Neuronal stem cell (in vitro differentiated cells): ENCODE results near the gene NSD1.

Source experiments
- DNase-seq: peaks from one replicate; pipeline ENCODE4 v3.0.0-alpha.2; 2013; ENCODE audit warnings: low spot score
- H2AFZ ChIP-seq: one replicate; pipeline ENCODE4 v1.6.1; 2013; ENCODE audit warnings: mild to moderate bottlenecking, low read length, inconsistent platforms
- H2AK5ac ChIP-seq: 2 replicates; pipeline ENCODE4 v1.6.1; 2013; ENCODE audit warnings: low read depth, mild to moderate bottlenecking, inconsistent platforms, low read length, moderate library complexity, mixed read lengths
- H2BK120ac ChIP-seq: 2 replicates; pipeline ENCODE4 v1.6.1; 2013; ENCODE audit warnings: low read depth, mild to moderate bottlenecking, inconsistent platforms, low read length, moderate library complexity, mixed read lengths
- H2BK12ac ChIP-seq: one replicate; pipeline ENCODE4 v1.6.1; 2013; ENCODE audit warnings: low read length, inconsistent platforms
- H2BK15ac ChIP-seq: 2 replicates; pipeline ENCODE4 v1.6.1; 2013; ENCODE audit warnings: mild to moderate bottlenecking, low read length, inconsistent platforms, mixed read lengths
- H2BK5ac ChIP-seq: one replicate; pipeline ENCODE4 v1.6.1; 2013; ENCODE audit warnings: inconsistent platforms, mild to moderate bottlenecking, low read length, moderate library complexity
- H3K14ac ChIP-seq: one replicate; pipeline ENCODE4 v1.6.1; 2013; ENCODE audit warnings: low read length, inconsistent platforms
- H3K18ac ChIP-seq: 2 replicates; pipeline ENCODE4 v1.6.1; 2013; ENCODE audit warnings: low read length, inconsistent platforms
- H3K23ac ChIP-seq: 2 replicates; pipeline ENCODE4 v1.6.1; 2013; ENCODE audit warnings: low read depth, mild to moderate bottlenecking, mixed read lengths, low read length, inconsistent platforms; ENCODE audit not compliant: poor library complexity
- H3K27ac ChIP-seq: replicated peaks from 3 replicates; pipeline ENCODE4 v1.5.1; 2013; ENCODE audit warnings: low read length, inconsistent platforms
- H3K27me3 ChIP-seq, 3 experiments: 2 replicates each; pipeline ENCODE4 v1.6.1; 2013; ENCODE audit warnings: low read length in 3 of 3, mild to moderate bottlenecking in 2 of 3, inconsistent platforms in 1 of 3, low read depth in 1 of 3, mixed read lengths in 1 of 3, moderate library complexity in 1 of 3; ENCODE audit not compliant: control insufficient read depth in 3 of 3, insufficient read depth in 3 of 3
- H3K36me3 ChIP-seq, 2 donors: replicated peaks in 1 of 2; 2 replicates each; pipeline ENCODE4 v1.6.1; 2013; ENCODE audit warnings: low read length in 2 of 2; ENCODE audit not compliant: control insufficient read depth in 2 of 2, insufficient read depth in 2 of 2
- H3K4ac ChIP-seq: 2 replicates; pipeline ENCODE4 v1.6.1; 2013; ENCODE audit warnings: inconsistent platforms, mild to moderate bottlenecking, low read length, moderate library complexity
- H3K4me1 ChIP-seq, 2 donors: 1 replicate in 1 of 2; 2 replicates in 1 of 2; pipeline ENCODE4 v1.6.1; 2013; ENCODE audit warnings: low read length in 2 of 2, low read depth in 1 of 2; ENCODE audit not compliant: control insufficient read depth in 2 of 2, insufficient read depth in 1 of 2
- H3K4me2 ChIP-seq: one replicate; pipeline ENCODE4 v1.6.1; 2013; ENCODE audit warnings: mild to moderate bottlenecking, low read length, inconsistent platforms; ENCODE audit not compliant: insufficient read depth, poor library complexity, severe bottlenecking
- H3K4me3 ChIP-seq, 2 donors: 2 replicates each; pipeline ENCODE4 v1.5.1; 2013; ENCODE audit warnings: low read length in 2 of 2, mild to moderate bottlenecking in 2 of 2, inconsistent platforms in 1 of 2, moderate library complexity in 1 of 2
- H3K79me1 ChIP-seq: one replicate; pipeline ENCODE4 v1.6.1; 2013; ENCODE audit warnings: low read depth, mild to moderate bottlenecking, inconsistent platforms, low read length, moderate library complexity
- H3K9ac ChIP-seq: one replicate; pipeline ENCODE4 v1.6.1; 2013; ENCODE audit warnings: mild to moderate bottlenecking, low read depth, low read length, inconsistent platforms; ENCODE audit not compliant: poor library complexity
- H3K9me3 ChIP-seq, 2 donors: replicated peaks in 1 of 2; 2 replicates each; pipeline versions ENCODE3 to v1.6.1; 2013; ENCODE audit warnings: low read length in 2 of 2, mild to moderate bottlenecking in 2 of 2, inconsistent platforms in 1 of 2, low read depth in 1 of 2, mixed read lengths in 1 of 2, moderate library complexity in 1 of 2; ENCODE audit not compliant: control insufficient read depth in 2 of 2, insufficient read depth in 1 of 2
- H4K8ac ChIP-seq: one replicate; pipeline ENCODE4 v1.6.1; 2013; ENCODE audit warnings: low read depth, mild to moderate bottlenecking, inconsistent platforms, low read length, moderate library complexity
- H4K91ac ChIP-seq: one replicate; pipeline ENCODE4 v1.6.1; 2013; ENCODE audit warnings: low read length, low read depth, mild to moderate bottlenecking, inconsistent platforms; ENCODE audit not compliant: poor library complexity
- WGBS, 2 donors: extraction: QIAGEN DNeasy Blood & Tissue Kit; methylation state at CpG; one replicate each; pipeline ENCODE4 v1.1.7; 2013; ENCODE audit warnings: missing lambda C conversion rate in 2 of 2, mixed read lengths in 1 of 2; ENCODE audit not compliant: insufficient read length in 2 of 2, insufficient replicate concordance in 1 of 2; ENCODE audit errors: extremely low coverage in 2 of 2; 5-methylcytosine and 5-hydroxymethylcytosine counted together

Gene NSD1

DNA sequence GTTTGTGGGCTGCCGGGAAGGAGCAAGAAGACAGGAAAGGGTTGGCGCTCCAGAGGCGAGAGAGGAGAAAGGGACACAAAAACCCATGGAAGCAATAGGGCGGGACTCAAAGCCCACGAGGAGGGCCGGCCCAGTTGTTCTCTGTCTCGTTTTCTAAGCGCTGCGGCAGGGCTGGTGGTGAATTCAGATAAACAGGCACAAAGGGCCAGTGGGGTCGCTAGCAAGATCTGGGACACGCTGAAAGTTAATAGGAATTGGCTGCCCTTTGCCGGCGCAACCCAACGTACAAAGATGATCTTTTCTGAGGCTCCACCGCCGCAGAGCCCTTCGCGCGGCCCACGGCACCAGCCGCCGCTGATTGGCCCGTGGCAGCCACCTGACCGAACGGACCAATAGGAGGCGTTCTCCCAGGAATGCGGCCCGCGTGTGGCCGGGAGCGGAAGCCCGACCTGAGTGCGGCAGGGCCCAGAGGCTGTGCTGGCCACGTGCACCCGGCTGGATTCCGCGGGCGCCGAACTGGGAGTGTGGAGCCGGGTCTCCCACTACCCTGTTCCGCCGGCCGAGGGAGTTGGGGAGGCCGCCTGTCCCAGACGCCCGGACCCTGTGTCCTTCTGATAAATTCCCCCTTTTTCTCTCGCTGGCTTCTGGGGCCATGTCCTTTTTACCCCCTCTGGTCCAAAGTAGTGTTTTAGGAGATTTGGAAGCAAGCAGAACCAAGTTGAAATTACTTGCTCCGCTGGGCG is 16.8 kb upstream of the NSD1 start:
- H4K91ac ChIP-seq = no peak overlapping the region
- H3K18ac ChIP-seq = peak overlapping the region; percentile 89
- H2AFZ ChIP-seq = peak overlapping the region; percentile 66
- H3K4ac ChIP-seq = no peak overlapping the region
- no CpG with 5 or more reads among the region's 49 CpGs for whole genome bisulfite sequencing, 2 donors
- H3K27ac ChIP-seq = peak overlapping the region; percentile 37
- peak; percentile 35 for DNase-seq
- H3K36me3 ChIP-seq = peaks cover 0 to 2% of the 10 kb centered on the region in 2 donors
- no peak overlapping the region for H3K4me3 ChIP-seq
- peaks cover 0 to 5% of the 10 kb centered on the region in 2 donors for H3K4me1 ChIP-seq
- no peak overlapping the region for H2BK5ac ChIP-seq
- H3K4me2 ChIP-seq = no peak overlapping the region
- H2BK120ac ChIP-seq = no peak overlapping the region
- H2BK12ac ChIP-seq = no peak overlapping the region
- peak overlapping the region; percentile 10 for H3K23ac ChIP-seq
- H3K27me3 ChIP-seq = peaks cover 0 to 3% (median 0%) of the 10 kb centered on the region in 3 experiments
- H3K9me3 ChIP-seq = peaks cover 0 to 2% of the 10 kb centered on the region in 2 donors
- H3K9ac ChIP-seq = no peak overlapping the region
- H2BK15ac ChIP-seq = peak overlapping the region; percentile 71
- H2AK5ac ChIP-seq = peak overlapping the region; percentile 54
- no peaks in the 10 kb centered on the region for H3K79me1 ChIP-seq
- no peak overlapping the region for H4K8ac ChIP-seq
- H3K14ac ChIP-seq = no peak overlapping the region

DNA sequence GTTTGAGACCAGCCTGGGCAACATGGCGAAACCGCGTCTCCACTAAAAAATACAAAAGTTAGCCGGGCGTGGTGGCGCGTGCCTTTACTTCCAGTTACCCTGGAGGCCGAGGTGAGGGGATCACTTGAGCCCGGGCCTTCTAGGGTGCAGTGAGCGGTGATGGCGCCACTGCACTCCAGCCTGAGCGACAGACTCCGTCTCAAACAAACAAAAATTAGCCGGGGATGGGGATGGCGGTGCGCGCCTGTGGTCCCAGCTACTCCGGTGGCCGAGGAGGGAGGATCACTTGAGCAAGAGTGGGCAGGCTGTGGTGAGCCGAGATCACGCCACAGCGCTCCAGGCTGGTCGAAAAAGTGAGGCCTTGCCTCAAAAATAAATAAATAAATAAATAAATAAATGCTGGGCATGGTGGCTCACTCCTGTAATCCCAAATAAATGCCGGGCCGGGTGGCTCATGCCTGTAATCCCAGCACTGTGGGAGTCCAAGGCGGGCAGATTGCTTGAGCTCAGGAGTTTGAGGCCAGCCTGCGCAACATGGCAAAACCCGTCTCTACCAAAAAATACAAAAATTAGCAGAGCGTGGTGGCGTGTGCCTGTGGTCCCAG is 16.0 kb upstream of the NSD1 start:
- Histone ChIP-seq H3K36me3 (peaks cover 0 to 2% of the 10 kb centered on the region in 2 donors), H3K27ac (no peak overlapping the region), H3K14ac (no peak overlapping the region), H3K79me1 (no peaks in the 10 kb centered on the region), H2BK12ac (no peak overlapping the region), H2AK5ac (no peak overlapping the region), H4K8ac (no peak overlapping the region), H3K4ac (no peak overlapping the region), H3K4me2 (no peak overlapping the region), H2BK15ac (no peak overlapping the region), H3K23ac (no peak overlapping the region), H3K27me3 (peaks cover 0 to 3% (median 0%) of the 10 kb centered on the region in 3 experiments), H3K4me3 (no peak overlapping the region), H3K4me1 (peaks cover 0 to 5% of the 10 kb centered on the region in 2 donors), H2BK120ac (no peak overlapping the region), H2AFZ (no peak overlapping the region), H2BK5ac (no peak overlapping the region), H4K91ac (no peak overlapping the region), H3K18ac (no peak overlapping the region), H3K9me3 (peaks cover 0 to 2% of the 10 kb centered on the region in 2 donors), H3K9ac (no peak overlapping the region)
- no CpG with 5 or more reads among the region's 30 CpGs for WGBS, 2 donors
- DNase-seq = no peak

DNA sequence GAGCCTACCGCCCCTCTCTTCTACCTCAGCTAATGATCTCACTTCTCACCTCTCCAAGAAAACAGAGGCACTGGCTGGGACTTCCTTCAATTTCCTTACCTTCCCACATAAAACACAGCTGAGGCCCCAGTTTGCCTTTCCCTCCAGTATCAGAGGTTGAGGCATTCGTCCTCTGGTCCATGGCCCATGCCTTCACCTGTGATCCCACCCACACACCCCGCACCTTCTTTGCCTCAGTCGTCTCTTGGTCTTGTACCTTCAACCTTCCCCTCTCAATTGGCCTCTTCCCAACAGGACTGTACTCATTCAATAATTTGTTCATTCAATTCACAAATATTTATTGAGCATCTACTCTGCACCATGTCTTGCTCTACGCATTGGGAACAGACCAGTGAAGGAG is 11.0 kb upstream of the NSD1 start:
- Histone ChIP-seq H3K9ac (no peak overlapping the region), H3K27ac (no peak overlapping the region), H4K8ac (no peak overlapping the region), H2BK5ac (no peak overlapping the region), H2AFZ (no peak overlapping the region), H2AK5ac (no peak overlapping the region), H2BK120ac (no peak overlapping the region), H3K14ac (no peak overlapping the region), H3K4ac (no peak overlapping the region), H3K4me2 (no peak overlapping the region), H3K18ac (no peak overlapping the region), H2BK15ac (no peak overlapping the region), H3K4me3 (no peak overlapping the region), H3K27me3 (no peaks in the 10 kb centered on the region), H3K4me1 (no peaks in the 10 kb centered on the region), H2BK12ac (no peak overlapping the region), H3K79me1 (no peaks in the 10 kb centered on the region), H3K36me3 (no peaks in the 10 kb centered on the region), H3K9me3 (no peaks in the 10 kb centered on the region), H4K91ac (no peak overlapping the region), H3K23ac (no peak overlapping the region)
- DNase-seq = no peak
- no CpG with 5 or more reads among the region's 5 CpGs for WGBS, 2 donors

DNA sequence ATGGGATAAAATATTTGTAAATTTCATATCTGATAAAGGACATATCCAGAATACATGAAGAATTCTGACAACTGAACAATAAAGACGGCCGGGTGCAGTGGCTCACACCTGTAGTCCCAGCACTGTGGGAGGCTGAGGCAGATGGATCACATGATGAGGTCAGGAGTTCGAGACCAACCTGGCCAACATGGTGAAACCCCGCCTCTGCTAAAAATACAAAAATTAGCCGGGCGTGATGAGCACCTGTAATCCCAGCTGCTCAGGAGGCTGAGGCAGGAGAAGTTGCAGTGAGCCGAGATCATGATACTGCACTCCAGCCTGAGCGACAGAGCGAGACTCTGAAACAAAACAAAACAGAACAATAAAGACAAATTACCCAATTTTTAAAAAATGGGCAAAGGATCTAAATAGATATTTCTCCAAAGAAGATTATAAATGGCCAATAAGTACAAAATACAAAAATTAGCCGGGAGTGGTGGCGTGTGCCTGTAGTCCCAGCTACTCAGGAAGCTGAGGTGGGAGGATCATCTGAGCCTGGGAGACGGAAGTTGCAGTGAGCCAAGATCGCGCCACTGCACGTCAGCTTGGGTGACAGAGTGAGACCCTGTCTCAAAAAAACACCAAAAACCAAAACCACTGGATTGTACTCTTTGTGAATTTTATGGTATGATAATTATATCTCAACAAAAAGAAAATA is 9.6 kb upstream of the NSD1 start:
- no CpG with 5 or more reads among the region's 15 CpGs for WGBS, 2 donors
- Histone ChIP-seq H2BK12ac (no peak overlapping the region), H3K27me3 (no peaks in the 10 kb centered on the region), H3K23ac (no peak overlapping the region), H3K4me3 (no peak overlapping the region), H4K91ac (no peak overlapping the region), H4K8ac (no peak overlapping the region), H2AK5ac (no peak overlapping the region), H2BK15ac (no peak overlapping the region), H3K9ac (no peak overlapping the region), H3K4me1 (no peaks in the 10 kb centered on the region), H3K27ac (no peak overlapping the region), H2BK120ac (no peak overlapping the region), H3K36me3 (no peaks in the 10 kb centered on the region), H3K9me3 (no peaks in the 10 kb centered on the region), H3K14ac (no peak overlapping the region), H3K4ac (no peak overlapping the region), H3K4me2 (no peak overlapping the region), H3K79me1 (no peaks in the 10 kb centered on the region), H2AFZ (no peak overlapping the region), H3K18ac (no peak overlapping the region), H2BK5ac (no peak overlapping the region)
- no peak for DNase-seq
